OCI-LY7 (cell line): ENCODE data around the gene XAGE2.

Experiments used
- CTCF ChIP-seq: fragments of 200-600 bp; sonication (generic); conservative IDR thresholded peaks from 2 replicates; pipeline ENCODE4 v1.5.1; 2014; ENCODE audit warnings: mild to moderate bottlenecking, antibody characterized with exemption, low read length, moderate library complexity, mixed read lengths
- EZH2phosphoT487 ChIP-seq: fragments of 200-600 bp; sonication (generic); IDR thresholded peaks from 2 replicates; pipeline ENCODE4 v1.6.1; 2018; ENCODE audit warnings: low read depth, borderline replicate concordance, mild to moderate bottlenecking, mixed run types, antibody characterized with exemption, low read length, moderate library complexity, mixed read lengths

DNA sequence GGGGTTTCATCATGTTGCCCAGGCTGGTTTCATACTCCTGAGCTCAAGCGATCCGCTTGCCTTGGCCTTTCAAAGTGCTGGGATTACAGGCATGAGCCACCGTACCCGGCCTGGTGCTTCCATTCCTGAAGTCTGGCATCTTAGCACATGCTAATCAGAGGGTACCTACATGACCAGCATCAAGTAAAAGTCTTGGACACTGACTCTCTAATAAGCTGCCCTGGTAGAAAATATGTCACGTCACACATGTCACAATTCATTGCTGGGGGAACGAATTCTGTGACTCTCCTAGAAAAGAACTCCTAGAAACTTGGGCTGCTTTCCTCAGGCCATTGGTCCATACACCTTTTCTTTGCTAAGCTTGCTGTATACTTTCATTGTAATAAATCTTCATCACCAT, 19.1 kb upstream of the XAGE2 start:
- TF ChIP-seq CTCF (no peak), EZH2phosphoT487 (no peak)
